Uterus (tissue), 2 donors: ENCODE measurements around the gene ZNF536.

Source experiments
- CTCF ChIP-seq, 4 experiments: fragments of 200-600 bp in 2 of 4; fragments of 450-650 bp in 2 of 4; sonication (generic) in 2 of 4; IDR thresholded peaks; one replicate each; pipeline ENCODE4 v1.5.1; 2016 to 2019; ENCODE audit warnings: antibody characterized with exemption in 4 of 4, mild to moderate bottlenecking in 2 of 4, moderate library complexity in 1 of 4
- POLR2A ChIP-seq, 2 donors: fragments of 450-650 bp; IDR thresholded peaks; one replicate each; pipeline ENCODE4 v1.6.1; 2016; ENCODE audit warnings: antibody characterized with exemption in 2 of 2, mild to moderate bottlenecking in 1 of 2, moderate library complexity in 1 of 2

- TF ChIP-seq CTCF (IDR thresholded peaks at IDR 0.05) (no peak), POLR2A (IDR thresholded peaks at IDR 0.05) (no peak)
These were observed 191.5 kb downstream of the ZNF536 start for GRCh38 chr19:30563691-30564090.
